GM13977 (cell line): ENCODE results near the gene SLC18A3.

Source experiments
- DNase-seq: peaks from one replicate; pipeline ENCODE4 v3.0.0; 2012; ENCODE audit warnings: low spot score
- in situ Hi-C: fragments of 300-500 bp; cut with MboI; formaldehyde crosslinking; loops from one replicate; pipeline ENCODE4 v1.12.0; 2022; ENCODE audit warnings: low sequenced_read_pairs, low pct_unique_long_range_greater_than_20kb, mixed read lengths, inconsistent platforms; ENCODE audit not compliant: unreplicated experiment
- TF ChIP-seq, protein P1 (sequence below): IDR thresholded peaks from 2 replicates; pipeline ENCODE4 v1.5.1; 2012; ENCODE audit warnings: mild to moderate bottlenecking, control low read depth; ENCODE audit not compliant: insufficient read depth; ENCODE audit errors: extremely low read depth, missing control alignments

Gene SLC18A3

DNA sequence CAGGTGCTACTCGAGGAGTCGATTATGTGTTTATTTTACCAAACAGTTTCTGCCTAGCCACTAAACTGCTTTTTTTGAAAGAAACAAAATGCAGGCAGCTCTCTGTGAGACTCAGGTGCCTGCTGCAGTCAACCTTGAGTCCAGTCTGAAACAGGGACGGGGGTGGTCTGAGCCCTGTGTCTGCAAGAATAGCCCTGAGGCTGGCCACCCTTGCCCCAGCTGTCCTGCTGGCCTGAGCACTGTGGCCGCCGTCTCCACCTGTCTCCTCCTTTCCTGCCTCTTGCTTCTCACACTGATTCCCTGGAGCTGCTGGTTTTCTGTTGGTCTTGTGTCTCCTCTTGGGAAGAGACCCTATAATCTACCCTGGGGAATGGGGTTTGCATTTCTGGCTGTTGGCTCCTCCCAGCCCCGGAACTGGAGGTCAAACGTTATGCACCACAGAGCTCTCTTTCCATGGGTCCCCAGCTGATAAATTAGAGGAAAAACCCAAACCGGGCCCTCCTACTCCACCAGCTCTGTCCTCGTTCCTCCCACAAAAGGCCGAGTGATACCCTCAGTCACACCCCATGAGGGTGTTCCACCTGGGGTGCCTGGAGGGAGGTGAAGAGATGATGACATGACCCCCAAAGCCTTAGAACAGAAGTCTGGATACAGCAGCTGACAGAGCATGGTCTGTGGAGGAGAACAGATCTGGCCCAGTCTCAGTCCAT lies 15.0 kb upstream of the SLC18A3 start:
- TF ChIP-seq, protein P1, sequence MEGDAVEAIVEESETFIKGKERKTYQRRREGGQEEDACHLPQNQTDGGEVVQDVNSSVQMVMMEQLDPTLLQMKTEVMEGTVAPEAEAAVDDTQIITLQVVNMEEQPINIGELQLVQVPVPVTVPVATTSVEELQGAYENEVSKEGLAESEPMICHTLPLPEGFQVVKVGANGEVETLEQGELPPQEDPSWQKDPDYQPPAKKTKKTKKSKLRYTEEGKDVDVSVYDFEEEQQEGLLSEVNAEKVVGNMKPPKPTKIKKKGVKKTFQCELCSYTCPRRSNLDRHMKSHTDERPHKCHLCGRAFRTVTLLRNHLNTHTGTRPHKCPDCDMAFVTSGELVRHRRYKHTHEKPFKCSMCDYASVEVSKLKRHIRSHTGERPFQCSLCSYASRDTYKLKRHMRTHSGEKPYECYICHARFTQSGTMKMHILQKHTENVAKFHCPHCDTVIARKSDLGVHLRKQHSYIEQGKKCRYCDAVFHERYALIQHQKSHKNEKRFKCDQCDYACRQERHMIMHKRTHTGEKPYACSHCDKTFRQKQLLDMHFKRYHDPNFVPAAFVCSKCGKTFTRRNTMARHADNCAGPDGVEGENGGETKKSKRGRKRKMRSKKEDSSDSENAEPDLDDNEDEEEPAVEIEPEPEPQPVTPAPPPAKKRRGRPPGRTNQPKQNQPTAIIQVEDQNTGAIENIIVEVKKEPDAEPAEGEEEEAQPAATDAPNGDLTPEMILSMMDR = no peak
- in situ Hi-C loops = loop anchor here (25.0 kb wide), 1 partner anchor 642 kb away; no protein-coding TSS in a partner anchor
- DNase-seq = peak; percentile 10

DNA sequence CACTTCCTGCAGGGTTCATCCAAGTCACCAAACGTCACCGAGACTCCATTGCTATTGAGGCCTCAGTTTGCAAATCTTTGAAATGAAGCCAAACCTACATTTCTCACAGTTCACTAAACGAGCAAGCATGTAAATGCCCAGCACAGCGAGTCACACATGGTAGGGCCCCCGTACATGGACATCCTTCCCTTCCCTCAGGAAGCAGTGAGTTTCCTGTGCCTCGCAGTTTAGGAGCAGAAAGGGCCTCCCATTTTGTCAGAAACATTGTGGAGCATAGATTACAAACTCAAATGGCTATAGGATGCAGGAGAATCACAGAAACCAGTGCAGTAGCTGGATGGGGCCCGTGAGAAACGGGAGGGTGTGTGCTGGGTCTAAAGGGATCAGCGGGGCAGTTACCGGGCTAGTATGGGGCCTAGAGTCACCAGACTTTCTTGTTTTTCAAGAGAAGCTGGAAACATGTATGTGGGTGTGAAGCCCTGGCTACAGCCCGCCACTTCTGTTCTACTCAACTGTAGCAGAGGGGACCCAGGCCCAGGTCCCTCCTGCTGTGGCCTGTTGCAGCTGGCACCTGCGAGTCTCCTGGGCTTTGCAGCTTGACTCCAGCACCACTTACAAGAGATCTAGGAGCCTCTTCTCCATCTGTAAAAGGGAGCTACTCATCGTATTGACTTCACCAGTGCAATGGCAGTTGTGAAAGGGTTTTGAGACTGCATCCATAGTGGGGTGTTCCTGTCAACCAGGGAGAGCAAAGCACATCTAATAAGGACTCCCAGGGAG lies 14.2 kb upstream of the SLC18A3 start:
- in situ Hi-C loops = loop anchor here (25.0 kb wide), 1 partner anchor 641 kb away; no protein-coding TSS in a partner anchor
- TF ChIP-seq, protein P1 = no peak
- DNase-seq = no peak

DNA sequence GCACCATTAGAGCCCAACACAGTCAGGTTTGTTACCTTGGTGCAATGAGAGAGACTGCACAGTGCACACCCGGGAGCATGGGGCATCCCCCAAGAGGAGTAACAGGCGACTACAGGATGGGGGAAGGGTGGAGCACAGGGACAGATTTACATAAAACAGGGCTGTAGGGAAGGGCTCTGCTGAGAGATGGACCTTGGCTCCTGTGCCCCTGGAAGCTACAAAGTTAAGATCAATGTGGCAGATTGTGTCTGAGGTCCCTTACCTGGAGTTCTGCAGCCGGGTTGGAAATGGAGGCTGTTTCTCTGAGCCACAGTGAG lies 13.7 kb upstream of the SLC18A3 start:
- no peak for DNase-seq

DNA sequence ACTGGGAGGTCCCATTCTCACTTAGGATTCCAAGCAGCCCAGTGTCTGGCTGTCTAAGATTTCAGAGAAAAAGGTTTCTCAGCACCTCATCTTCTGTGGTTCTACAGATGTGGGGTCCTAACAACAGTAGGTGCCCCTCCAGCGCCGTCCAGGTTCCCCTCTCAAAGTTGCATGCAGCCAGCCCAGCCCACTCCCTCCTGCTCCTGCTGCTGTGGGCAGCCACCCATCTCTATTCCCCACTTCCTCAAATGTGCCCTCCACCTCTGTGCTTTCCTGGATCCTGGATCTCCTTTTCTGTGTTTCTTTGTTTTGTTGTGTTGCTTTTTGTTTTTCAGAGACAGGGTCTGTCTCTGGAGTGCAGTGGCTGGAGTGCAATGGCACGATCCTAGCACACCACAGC lies 13.3 kb upstream of the SLC18A3 start:
- no peak for DNase-seq
- in situ Hi-C loops = loop anchor here (25.0 kb wide), 1 partner anchor 640 kb away; no protein-coding TSS in a partner anchor
- TF ChIP-seq, protein P1 = no peak

More for the DNA sequence above, 13.7 kb upstream of the SLC18A3 start:
- TF ChIP-seq, protein P1 = no peak
- in situ Hi-C loops = loop anchor here (25.0 kb wide), 1 partner anchor 641 kb away; no protein-coding TSS in a partner anchor

DNA sequence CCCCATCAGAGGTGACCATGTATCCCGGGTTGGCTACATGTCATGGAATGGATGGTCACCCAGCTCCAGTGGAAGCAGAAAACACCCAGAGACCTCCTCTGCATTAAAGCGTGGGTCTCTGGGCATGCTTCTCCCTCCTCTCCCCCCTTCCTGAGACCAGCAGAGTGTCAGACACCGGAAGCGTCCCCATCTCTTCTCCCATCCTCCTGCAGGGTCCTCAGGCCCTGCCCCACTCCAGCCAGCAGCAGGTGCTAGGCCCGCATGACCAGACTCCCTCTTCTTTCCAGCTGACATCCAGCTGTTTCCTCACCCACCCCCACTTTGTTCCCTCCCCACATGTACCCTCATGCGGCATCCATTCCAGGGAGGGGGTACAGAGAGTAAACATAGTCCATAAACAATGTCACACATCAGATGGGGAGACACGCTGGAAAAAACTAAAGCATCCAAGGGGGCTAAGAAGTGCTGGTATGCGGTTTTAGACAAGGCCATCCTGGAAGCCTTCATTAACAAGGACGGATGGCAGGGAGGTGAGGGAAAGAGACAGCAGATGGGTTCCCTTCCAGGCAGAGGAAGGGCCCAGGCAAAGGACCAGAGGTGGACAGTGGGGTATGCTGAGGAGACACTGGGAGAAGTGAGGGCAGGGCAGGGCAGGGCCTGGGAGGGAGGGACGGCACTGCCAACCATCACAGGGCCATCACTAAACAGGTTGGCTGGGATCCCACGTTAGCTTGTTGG lies 12.5 kb upstream of the SLC18A3 start:
- in situ Hi-C loops = loop anchor here (25.0 kb wide), 1 partner anchor 640 kb away; no protein-coding TSS in a partner anchor
- peak; percentile 3 for DNase-seq
- TF ChIP-seq, protein P1 = no peak

DNA sequence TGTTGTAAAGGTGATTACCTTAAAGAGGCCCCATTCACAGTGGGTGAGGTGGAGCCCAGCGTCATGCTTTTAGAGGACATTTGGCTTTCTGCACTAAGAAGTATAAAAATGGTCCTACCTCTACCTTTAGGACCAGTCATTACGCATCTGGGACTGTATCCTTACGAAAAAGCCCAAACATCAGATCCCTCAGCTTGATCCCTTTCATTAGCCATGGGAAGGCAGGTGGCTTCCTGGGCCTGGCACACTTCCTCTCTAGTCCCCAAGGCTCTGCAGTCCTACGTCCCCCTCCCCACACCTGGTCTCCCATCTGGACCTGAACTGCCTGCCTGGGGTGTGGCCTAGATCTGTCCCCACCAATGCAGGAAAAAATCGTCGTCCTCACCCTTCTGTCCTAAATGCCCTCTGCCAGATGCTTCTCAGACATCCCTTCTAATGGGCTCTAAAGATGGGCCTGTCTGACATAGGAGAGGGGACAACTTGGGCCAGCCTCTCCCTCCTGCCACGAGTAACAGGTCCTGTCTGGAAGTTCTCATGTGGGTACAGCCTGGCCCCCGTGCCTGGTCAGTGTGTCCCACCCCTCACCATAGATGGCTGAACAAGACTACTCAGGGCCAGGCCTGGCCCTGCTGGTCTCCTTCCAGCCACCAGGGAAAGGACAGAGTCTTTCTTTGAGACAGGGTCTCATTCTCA lies 11.8 kb upstream of the SLC18A3 start:
- in situ Hi-C loops = loop anchor here (25.0 kb wide), 1 partner anchor 639 kb away; no protein-coding TSS in a partner anchor
- DNase-seq = no peak
- TF ChIP-seq, protein P1 = no peak
